Coronary artery (tissue), 2 donors: ENCODE results near the gene KCNN2.

Experiments
- DNase-seq: peaks from one replicate; pipeline ENCODE4 v3.0.0-alpha.2; 2017; ENCODE audit warnings: low spot score
- H3K27ac ChIP-seq, 2 donors: fragments of 200-600 bp; sonication (generic); one replicate each; pipeline ENCODE4 v1.5.1; 2016 to 2019
- H3K4me3 ChIP-seq: fragments of 200-600 bp; sonication (generic); 2 replicates; pipeline ENCODE4 v1.5.1; 2016; ENCODE audit warnings: mild to moderate bottlenecking, moderate library complexity
- CTCF ChIP-seq: fragments of 200-600 bp; sonication (generic); IDR thresholded peaks from one replicate; pipeline ENCODE4 v1.5.1; 2019; ENCODE audit warnings: antibody characterized with exemption

Gene KCNN2

GRCh38 chr5:114335391-114335790, 26.5 kb upstream of the KCNN2 start:
- no peak overlapping the region for H3K27ac ChIP-seq
- TF ChIP-seq CTCF = no peak
- no peak for DNase-seq
- H3K4me3 ChIP-seq = no peak overlapping the region

GRCh38 chr5:114339108-114339507, 22.8 kb upstream of the KCNN2 start:
- Histone ChIP-seq H3K4me3 (no peak overlapping the region), H3K27ac (no peak overlapping the region)
- no peak for TF ChIP-seq CTCF
- no peak for DNase-seq

- TF ChIP-seq CTCF = no peak
- Histone ChIP-seq H3K27ac (no peak overlapping the region), H3K4me3 (no peak overlapping the region)
- DNase-seq = no peak
Observed at GRCh38 chr5:114346181-114346580, 15.7 kb upstream of the KCNN2 start.

- TF ChIP-seq CTCF = no peak
- Histone ChIP-seq H3K4me3 (no peak overlapping the region), H3K27ac (no peak overlapping the region)
- DNase-seq = no peak
Observed at GRCh38 chr5:114355086-114355830, 6.6 kb upstream of the KCNN2 start.

- DNase-seq = no peak
- no peak for TF ChIP-seq CTCF
Observed at GRCh38 chr5:114358329-114358728, 3.5 kb upstream of the KCNN2 start.

GRCh38 chr5:114360357-114360756, 1.5 kb upstream of the KCNN2 start:
- no peak for DNase-seq
- H3K4me3 ChIP-seq = peak overlapping the region; percentile 71
- no peak overlapping the region for H3K27ac ChIP-seq

More at GRCh38 chr5:114358329-114358728, 3.5 kb upstream of the KCNN2 start:
- Histone ChIP-seq H3K4me3 (no peak overlapping the region), H3K27ac (no peak overlapping the region)

More at GRCh38 chr5:114360357-114360756, 1.5 kb upstream of the KCNN2 start:
- no peak for TF ChIP-seq CTCF
